ENCODE measurements around the gene IRF2. TPM values are rescaled to one million over a fixed set of nuclear protein-coding genes. Genes with fewer than 3 reads are reported as not detected.
"Not testable (repeated sequence)": the region's sequence is repeated elsewhere in the genome, so short reads cannot be mapped to it uniquely, and the experiment has no call there.

The IRF2 gene
- total RNA-seq, 4 donors from 2014 or later: 16.9 to 53.1 (median 28.9) TPM

- TF ChIP-seq CTCF (IDR thresholded peaks at IDR 0.05): no peak
- DNase-seq (ENCODE audit: low spot score) (no peak), ATAC-seq (ENCODE audit: low FRiP score) (no peak)
Measured at GRCh38 chr4:184385705-184386141, 88.6 kb downstream of the IRF2 start.

- TF ChIP-seq CTCF (IDR thresholded peaks at IDR 0.05): no peak
- ATAC-seq (ENCODE audit: low FRiP score) (no peak), DNase-seq (ENCODE audit: low spot score) (no peak)
Measured at GRCh38 chr4:184384810-184385557, 89.4 kb downstream of the IRF2 start.

GRCh38 chr4:184384056-184384809, 90.1 kb downstream of the IRF2 start:
- TF ChIP-seq CTCF (IDR thresholded peaks at IDR 0.05): no peak
- ATAC-seq (ENCODE audit: low FRiP score) (peak; percentile 75), DNase-seq (ENCODE audit: low spot score) (no peak)

GRCh38 chr4:184383497-184384055, 90.8 kb downstream of the IRF2 start:
- TF ChIP-seq CTCF (IDR thresholded peaks at IDR 0.05): no peak
- DNase-seq (ENCODE audit: low spot score): no peak
- ATAC-seq (ENCODE audit: low FRiP score): peak; percentile 95

- TF ChIP-seq CTCF (IDR thresholded peaks at IDR 0.05): no peak
- DNase-seq (ENCODE audit: low spot score) (no peak), ATAC-seq (ENCODE audit: low FRiP score) (no peak)
Measured at GRCh38 chr4:184382189-184382846, 92.0 kb downstream of the IRF2 start.

- no peak for TF ChIP-seq CTCF (IDR thresholded peaks at IDR 0.05)
- no peak for DNase-seq (ENCODE audit: low spot score)
- no peak for ATAC-seq (ENCODE audit: low FRiP score)
Measured at GRCh38 chr4:184380707-184381106, 93.6 kb downstream of the IRF2 start.

- not testable (repeated sequence) for ATAC-seq (ENCODE audit: low FRiP score); DNase-seq (ENCODE audit: low spot score)
Measured at GRCh38 chr4:184380214-184380613, 94.1 kb downstream of the IRF2 start.

All from omental fat pad (tissue), 4 donors.